Inferior parietal cortex (tissue), 1 donor: Measurements from ENCODE around the gene MYCBPAP.

Source experiments
- DNase-seq: peaks from one replicate; pipeline ENCODE4 v3.0.0-alpha.2; 2016; ENCODE audit errors: extremely low spot score

Gene MYCBPAP

DNA sequence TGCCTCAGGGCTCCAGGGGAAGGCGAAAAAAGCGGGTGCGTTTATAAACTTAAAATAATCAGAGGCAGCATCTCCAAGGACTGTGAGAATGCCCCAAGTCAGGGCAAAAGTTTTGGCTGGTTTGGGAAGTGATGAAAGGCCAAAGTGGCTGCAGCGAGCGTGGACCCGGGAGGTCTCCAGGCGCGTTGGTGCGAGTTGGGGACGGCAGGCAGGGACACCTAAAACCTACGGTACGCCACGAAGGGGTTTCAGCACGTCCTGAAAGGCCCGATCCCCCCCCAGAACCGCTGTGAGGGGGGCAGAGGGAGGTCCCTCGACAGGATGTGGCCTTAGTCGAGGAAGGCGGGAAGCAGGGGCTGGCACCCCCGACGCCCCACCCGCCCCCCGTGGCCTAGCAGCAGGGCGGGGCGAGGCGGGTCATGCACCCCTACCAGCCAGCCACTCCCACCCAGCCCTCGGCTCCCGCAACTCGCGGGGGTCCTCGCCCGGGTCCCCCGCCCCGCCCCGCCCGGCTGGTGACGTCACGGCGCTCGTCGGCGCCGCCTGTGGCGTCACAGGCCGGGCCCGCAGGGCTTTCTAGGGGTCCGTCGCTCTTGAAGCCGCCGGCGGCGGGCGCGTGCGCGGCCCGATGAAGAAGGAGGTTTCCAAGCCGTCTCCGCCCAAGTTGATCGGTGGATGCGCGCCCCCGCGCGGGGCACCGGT lies at the start of gene MYCBPAP:
Gene MYCBPAP (plus strand): TSS at position 569 of the 702 bp plus-strand sequence. CDS start 236 bp downstream, outside the sequence.
- peak; percentile 53 for DNase-seq

DNA sequence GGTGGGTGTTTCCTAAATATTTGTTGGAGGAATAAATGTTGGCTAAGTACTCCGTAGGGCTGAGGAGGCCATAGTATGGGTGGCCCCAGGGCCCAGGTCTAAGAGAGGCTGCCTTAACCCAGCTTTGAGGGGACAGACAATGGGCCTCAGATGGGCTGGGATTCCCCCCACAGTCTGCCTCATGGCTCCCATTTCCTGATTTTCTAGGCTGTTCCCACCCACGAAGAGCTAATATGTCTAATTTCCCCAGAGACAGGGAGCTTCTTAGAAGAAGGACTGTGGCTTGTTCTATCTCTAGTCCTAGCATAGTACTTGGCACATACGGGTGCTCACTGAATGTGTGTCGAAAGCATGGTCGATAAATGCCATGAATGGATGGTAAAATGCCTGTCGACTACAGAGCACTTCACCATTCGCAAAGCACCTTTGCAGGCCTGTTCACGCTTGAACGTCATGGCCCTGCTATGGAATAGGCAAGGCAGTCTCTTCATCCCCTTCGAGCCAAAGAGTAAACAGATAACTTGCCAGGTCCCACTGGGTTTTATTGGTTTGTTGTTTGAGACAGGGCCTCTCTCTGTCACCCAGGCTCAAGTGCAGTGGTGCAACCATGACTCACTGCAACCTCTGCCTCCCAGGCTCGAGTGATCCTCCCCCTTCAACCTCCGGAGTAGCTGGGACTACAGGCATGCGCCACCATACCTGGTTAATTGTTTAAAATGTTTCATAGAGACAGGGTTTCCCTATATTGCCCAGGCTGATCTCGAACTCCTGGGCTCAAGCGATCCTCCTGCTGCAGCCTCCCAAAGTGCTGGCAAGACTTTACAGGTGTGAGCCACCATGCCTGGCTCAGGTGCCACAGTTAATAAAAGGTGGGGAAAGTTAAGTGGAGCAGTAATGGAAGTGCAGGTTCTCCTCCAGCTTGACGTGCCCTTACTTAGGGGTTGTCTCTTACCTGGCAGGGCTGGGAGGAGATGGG lies 49.2 kb upstream of the MYCBPAP start:
- DNase-seq = no peak

GRCh38 chr17:50459756-50460155 lies 48.5 kb upstream of the MYCBPAP start:
- no peak for DNase-seq

GRCh38 chr17:50460831-50461526 lies 47.3 kb upstream of the MYCBPAP start:
- no peak for DNase-seq

DNA sequence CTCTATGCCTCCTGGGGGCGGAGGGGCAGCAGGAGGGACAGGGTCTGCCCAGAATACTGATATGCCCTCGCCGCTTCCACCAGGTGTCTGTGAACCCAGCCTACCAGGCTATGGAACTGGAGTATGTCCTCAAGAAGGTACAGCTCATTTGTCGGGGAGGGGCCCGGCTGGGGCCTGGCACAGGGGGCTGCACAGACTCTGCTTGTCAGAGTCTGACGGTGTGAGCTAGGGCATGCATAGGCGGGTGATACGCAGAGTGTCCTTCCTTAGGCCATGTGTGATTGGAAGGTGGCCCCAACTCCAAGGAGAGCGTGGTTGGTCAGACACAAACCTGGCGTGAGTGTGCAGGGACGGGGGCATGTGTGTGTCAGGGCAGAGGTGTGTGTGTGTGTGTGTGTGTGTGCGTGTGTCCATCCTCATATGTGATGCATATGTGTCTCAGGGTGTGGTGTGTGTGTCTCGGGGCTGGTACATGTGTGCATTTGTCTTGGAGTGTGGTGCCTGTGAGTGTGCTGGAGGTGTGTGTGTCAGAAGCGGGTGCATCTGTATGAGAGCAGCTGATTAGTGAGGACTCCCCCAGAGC lies 46.6 kb upstream of the MYCBPAP start:
- no peak for DNase-seq

GRCh38 chr17:50462446-50462845 lies 45.8 kb upstream of the MYCBPAP start:
- DNase-seq = no peak

DNA sequence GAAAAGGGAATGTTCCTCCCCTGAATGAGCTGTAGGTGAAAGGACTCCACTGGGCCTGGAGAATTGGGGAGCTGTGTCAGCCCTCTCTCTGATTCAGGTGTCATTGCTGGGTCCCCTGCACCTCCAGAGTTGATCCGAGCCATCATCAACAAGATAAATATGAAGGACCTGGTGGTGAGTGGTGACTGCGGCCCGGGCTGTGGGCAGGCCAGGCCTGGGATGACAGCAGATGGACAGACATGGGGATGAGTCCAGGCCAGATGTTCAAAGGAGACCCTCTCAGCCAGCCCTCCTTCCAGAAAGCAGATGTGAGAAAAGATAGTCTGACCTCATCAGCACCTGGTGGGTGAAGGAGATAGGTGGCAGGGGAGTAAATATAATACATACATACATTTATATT lies 44.1 kb upstream of the MYCBPAP start:
- no peak for DNase-seq

- no peak for DNase-seq
Measured at GRCh38 chr17:50464736-50465135, 43.5 kb upstream of the MYCBPAP start.

GRCh38 chr17:50465171-50465570 lies 43.1 kb upstream of the MYCBPAP start:
- DNase-seq = no peak

DNA sequence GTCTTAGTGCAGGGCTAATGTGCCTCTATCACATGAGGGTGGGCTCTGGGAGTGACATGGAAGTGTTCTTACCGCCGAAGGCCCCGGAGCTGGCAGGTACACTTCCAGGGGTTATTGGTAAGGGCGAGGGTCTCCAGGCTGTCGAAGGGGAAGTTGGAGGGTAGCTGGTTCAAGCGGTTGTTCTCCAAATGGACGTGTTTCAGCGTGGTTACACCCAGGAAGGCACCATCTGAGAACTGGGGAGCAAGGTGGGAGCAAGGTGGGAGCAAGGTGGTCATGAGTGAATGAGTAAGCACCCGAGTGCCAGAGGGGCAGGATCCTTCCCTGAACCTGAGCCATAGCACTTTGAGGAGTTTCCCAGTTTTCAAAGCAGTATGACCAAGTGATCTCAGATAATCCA lies 42.6 kb upstream of the MYCBPAP start:
- DNase-seq = no peak

DNA sequence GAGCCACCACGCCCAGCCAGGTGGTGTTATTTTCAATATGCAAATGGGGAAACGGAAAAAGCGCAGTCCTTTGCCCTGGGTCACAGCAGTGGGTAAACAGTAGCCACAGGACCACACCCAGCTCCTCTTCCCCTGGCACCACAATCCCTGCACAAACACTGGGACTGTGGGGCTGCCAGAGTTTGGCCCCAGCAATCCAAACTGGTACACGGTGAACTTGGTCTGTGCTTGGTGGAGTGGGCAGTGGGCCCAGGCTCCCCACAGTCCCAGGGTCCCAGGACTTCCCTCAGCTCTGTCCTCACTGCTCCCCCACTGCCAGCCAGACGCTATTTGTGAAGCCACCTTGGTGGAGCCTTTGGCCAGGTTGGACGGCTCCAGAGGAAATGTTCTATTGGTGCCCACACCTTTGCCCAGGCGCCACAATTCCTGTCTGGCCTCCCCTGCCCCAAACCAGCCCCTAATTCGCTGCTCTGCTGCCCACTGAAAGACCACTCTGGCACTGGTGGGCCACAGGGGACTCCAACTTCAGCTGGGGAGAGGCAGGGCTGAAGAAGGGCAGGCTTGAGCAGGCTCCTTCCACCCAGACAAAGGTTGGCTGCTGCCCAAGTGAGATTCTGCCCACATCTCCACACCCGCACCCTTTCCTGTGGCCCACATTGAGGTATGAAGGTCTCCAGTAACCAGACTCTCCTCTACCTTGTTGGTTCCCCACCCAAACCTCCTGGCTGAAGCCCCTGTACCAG lies 41.7 kb upstream of the MYCBPAP start:
- no peak for DNase-seq

GRCh38 chr17:50467114-50467854 lies 41.0 kb upstream of the MYCBPAP start:
- DNase-seq = no peak

- DNase-seq = no peak
Measured at GRCh38 chr17:50467855-50468303, 40.4 kb upstream of the MYCBPAP start.

DNA sequence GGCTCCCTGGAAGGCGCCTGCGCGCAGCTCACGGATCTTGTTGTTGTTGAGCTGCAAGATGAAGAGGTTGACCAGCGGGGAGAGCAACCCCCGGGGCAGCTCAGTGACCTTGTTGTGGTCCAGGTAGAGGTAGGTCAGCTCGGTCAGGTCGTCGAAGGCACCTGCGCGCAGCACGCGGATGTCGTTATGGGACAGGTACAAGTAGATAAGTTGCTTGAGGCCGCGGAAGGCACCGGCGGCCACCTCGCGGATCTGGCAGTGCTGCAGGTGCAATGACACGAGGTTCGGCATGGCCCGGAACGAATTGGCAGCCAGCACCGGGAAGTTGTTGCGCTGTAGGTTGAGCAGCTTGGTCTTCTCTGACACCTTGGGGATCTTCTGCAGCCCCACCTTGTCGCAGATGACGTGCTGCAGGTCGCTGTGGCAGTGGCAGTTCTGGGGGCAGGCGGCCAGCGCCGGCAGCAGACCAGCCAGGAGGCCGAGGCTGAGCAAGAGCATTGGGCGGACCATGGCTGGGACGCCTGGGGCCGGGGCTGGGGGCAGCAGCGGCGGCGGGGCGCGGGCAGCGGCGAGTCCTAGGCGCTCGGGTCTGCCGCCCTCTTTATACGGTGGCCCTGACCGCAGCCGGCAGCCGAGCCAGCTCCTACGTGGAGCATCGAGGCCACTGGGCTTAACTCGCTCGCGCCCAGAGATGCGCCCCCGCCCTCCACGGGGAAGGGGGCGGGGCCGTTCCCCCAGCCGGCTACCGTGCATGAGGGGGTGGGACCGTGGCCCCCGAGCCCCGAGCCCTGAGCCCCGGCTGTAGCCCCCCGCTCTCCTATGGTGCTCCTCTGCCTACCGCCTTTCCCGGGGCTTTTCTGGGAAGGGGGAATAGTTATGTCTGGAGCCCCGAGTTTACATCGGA lies 39.7 kb upstream of the MYCBPAP start, which contains the start of gene CHAD:
Gene CHAD (minus strand): TSS at position 577 of the 904 bp plus-strand sequence. CDS start 67 bp downstream, at position 510.
- DNase-seq = no peak

GRCh38 chr17:50469208-50469605 lies 39.0 kb upstream of the MYCBPAP start:
- DNase-seq = no peak

DNA sequence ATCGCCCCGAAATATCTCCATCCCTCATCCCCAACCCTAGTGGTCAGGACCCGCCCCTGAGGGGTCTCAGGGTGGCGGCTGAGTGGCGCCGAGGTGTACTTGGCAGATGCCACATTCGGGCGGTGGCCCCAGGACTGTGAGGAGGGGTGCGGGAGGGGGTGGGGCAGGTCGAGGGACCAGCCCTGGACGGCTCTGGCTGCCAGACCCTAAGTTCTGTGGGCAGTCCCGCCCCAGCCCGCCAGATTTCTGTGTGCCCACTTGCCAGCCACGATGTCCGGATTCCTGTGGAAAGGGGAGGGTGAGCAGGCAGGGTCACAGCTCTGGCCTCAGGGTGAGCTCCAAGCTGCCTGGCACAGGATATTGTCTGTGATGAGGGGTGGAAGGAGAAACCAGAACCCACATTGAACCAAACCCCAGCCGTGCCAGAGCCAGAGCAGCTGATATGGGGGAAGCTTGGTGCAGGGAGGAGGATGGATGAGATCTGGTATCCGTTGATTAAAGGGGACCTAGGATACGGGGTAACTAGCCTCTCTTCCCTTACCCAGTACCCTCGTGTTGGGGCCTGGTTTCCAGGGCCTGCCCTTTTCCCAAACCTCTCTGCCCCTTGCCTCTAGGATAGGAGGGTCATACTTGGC lies 38.5 kb upstream of the MYCBPAP start:
- DNase-seq = no peak

GRCh38 chr17:50470426-50470825 lies 37.8 kb upstream of the MYCBPAP start:
- no peak for DNase-seq
